Stimulated activated CD8-positive, alpha-beta memory T cell treated with anti-CD3 and anti-CD28 coated beads, Interleukin-15, amount 100 ng/mL, for 24 hours (primary cell): ENCODE data around the gene CELA3A.
"Not testable (repeated sequence)": the region's sequence is repeated elsewhere in the genome, so short reads cannot be mapped to it uniquely, and the experiment has no call there.

Source experiments
- DNase-seq: peaks from one replicate; pipeline ENCODE4 v3.0.0-alpha.2; 2020; ENCODE audit warnings: low read depth

CELA3A gene

DNA sequence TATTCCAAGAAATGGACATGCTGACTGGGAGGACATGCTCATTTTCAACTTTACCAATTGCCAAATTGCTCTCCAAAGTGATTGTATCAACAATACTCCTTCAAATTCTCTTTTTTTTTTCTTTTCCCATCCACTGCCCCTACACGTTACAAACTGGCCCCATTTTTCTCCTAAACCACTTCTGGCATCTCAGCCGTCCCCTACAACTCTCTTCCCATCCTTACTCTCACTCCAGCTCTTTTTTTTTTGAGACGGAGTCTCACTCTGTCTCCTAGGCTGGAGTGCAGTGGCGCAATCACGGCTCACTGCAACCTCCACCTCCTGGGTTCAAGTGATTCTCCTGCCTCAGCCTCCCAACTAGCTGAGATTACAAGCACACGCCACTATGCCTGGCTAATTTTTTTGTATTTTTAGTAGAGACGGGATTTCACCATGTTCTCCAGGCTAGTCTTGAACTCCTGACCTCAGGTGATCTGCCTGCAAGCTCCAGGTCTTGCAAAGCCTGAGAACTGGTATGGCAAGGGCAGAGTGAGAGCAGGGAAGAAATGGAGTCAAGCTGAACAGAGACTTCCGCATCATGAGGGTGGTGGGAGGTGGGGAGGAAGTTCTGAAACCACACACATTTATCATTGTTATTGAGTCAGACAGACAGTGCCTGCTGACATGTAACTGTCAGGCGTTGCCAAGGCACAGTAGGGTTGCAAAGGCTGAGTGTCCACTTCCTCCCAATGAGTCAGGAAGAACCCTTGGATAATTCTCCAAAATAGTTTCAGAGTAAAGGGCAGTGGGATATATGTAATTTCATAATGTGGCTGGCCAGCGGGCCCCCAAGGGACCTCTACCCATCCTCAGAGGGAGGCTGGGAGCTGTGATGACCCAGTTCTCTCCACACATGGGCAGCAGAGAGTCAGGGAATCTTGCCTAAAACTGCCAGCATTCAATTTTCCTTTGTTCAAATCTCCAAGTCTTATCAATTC, 17.4 kb downstream of the CELA3A start:
- DNase-seq, result no peak

DNA sequence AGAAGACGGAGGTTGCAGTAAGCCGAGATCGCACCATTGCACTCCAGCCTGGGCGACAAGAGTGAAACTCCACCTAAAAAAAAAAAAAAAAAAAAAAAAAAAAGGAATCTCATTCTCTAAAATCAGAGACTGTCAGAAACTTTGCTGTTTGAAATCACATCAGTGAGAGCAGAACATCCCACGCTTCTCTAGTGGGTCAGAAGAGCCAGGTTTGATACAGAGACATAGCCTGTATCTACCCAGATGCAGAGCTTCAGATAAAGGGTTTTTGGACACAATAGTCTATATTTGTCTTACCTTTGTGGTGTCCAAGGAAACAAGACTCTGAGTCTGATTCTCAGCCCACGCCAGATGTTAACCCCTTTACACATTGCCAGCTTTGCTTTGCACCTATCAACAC, 19.6 kb downstream of the CELA3A start:
- DNase-seq, result no peak

DNA sequence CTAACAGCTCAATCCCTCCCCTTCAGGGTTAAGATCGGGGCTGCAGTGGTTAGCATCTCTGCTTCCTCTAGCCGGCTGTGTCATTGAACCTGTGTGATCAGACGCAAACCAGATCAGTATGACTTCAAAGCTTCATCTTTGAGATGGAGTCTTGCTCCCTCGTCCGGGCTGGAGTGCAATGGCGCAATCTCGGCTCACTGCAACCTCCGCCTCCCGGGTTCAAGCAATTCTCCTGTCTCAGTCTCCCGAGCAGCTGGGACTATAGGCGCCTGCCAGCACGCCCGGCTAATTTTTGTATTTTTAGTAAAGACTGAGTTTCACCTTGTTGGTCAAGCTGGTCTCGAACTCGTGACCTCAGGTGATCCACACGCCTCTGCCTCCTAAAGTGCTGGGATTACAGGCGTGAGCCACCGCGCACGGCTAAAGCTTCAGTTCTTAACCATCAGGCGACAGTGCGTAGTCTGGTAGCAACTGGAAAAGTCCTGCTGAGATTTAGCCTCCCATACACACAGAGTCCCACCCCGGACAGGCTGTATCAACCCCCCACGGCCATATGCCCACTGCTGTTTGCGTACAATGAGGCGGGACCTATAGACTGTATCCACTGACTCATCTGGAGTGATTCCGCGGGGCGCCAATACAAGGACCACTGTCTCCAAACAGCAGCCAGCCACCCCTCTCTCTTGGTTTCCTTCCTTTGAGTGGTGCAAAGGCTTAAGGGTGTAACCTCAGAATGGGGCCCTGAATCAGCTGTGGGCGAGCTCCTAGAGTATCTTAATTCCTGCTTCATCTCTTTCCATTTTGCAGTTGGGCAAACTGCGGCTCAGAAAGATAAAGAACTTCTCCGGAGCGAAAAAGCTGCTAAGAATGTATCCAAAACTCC, 23.3 kb downstream of the CELA3A start:
- no peak for DNase-seq

GRCh38 chr1:22025368-22026155, 24.1 kb downstream of the CELA3A start:
- DNase-seq, result peak; percentile 68

GRCh38 chr1:22026924-22027289, 25.4 kb downstream of the CELA3A start:
- DNase-seq, result no peak

- DNase-seq, result no peak
Measured at GRCh38 chr1:22030057-22030456, 28.6 kb downstream of the CELA3A start.

DNA sequence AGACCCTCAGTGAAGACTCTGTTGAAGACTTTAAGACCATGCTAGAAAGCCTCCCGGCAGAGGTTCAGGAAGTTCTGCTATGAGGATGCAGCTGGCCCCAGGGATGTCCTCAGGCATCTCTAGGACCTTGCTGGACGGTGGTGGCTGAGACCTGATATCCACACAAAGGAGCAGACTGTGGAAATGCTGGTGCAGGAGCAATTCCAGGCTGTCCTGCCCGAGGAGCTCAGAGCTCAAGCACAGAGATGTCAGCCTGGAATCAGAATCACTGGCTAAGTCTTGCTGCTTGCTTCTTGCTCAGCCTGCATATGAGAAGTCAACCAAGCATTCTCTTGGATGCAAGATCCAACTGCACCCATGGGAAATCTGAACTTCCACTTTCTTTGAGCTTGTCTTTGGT, 29.0 kb downstream of the CELA3A start:
- DNase-seq, result no peak

DNA sequence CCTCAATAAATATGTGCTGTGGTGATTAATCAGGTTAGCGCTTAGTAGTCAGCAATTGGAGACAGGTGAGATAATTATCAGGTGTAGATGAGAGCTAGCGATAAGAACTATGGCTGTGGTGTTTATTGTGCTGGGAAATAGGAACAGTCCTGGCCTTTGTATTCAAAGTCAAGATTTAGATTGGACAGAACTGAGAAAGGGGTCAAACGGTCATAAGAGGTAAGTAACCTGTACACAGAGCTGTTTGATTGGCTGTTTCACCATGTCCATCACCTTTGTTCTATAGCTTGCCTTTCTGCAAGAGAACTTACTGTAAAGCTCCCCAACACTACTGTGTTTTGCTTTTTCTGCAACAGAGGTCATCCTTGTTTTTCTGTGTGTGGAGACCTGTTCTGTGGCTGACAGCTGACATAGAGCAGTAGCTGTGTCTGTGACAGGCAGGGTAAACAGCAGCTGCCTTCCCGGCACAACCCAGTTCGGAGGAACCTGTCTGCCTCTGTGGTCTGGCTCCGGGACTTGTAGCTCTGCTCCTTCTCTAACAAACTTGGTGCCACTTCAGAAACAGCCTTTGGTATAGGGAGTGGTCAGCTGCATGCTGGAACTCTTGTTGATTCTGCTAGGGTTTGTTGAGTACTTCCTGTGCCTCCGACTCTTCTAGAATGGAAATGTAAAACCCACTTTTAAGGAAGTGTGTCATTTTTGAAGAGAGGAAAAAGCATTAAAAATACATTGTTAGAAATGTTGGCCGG, 29.9 kb downstream of the CELA3A start:
- no peak for DNase-seq

DNA sequence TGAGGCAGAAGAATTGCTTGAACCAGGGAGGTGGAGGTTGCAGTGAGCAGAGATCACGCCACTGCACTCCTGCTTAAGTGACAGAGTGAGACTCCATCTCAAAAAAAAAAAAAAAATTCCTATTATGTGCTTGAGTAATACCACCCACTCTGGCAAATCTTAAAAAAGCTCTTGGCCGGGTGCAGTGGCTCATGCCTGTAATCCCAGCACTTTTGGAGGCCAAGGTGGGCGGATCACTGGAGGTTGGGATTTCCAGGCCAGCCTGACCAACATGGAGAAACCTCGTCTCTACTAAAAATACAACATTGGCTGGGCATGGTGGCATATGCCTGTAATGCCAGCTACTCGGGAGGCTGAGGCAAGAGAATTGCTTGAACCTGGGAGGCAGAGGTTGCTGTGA, 33.4 kb downstream of the CELA3A start:
- DNase-seq, result not testable (repeated sequence)

- DNase-seq, result no peak
Measured at GRCh38 chr1:22037520-22037919, 36.1 kb downstream of the CELA3A start.

- no peak for DNase-seq
Measured at GRCh38 chr1:22038036-22038435, 36.6 kb downstream of the CELA3A start.

- DNase-seq, result peak; percentile 40
Measured at GRCh38 chr1:22039594-22040285, 38.3 kb downstream of the CELA3A start.

DNA sequence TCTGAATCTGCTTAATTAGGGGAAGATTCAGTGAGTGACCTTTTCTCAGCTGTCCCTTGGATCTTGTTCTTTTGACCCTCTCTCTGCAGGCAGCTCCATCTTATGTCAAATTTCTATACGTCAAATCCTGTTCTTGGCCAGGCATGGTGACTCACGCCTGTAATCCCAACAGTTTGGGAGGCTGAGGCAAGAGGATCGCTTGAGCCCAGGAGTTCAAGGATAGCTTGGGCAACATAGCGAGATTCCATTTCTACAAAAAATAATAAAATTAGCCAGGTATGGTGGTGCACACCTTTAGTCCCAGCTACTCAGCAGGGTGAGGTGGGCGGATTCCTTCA, 38.8 kb downstream of the CELA3A start:
- no peak for DNase-seq

- no peak for DNase-seq
Measured at GRCh38 chr1:22041505-22041904, 40.0 kb downstream of the CELA3A start.

- no peak for DNase-seq
Measured at GRCh38 chr1:22043198-22043769, 41.8 kb downstream of the CELA3A start.

DNA sequence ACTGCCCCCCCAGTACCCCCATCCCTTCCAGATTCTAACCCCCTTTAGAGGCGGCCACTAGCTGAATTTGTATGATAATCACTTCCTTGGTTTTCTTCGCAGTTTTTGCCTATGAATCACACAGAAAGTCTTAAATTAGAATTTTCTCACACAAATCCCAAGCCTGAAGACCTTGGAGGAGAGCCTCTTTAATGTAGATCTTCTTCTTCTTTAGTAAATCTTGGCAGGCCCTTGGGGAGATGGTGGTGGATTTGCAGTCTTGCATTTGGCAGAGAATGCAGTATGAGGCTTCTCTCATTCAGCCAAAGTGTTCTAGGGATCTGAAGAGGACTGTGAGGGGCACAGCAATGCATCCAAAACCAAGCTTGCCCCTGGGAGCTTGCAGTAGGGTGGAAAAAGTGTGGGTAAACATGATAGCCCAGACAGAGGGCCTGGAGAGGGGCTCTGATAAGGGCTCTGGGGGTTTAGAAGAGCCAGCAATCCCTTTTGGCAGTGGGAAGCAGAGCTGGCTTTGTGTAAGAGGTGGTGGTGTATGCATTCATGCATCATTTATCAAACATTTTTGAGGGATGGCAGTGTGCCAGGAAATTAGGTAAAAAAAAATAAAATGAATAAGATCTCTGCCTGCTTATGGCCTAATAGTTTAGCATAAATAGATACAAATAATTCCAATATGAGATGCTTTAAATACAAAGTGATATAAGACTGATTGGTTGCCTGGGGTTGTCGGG, 43.4 kb downstream of the CELA3A start:
- DNase-seq, result no peak

DNA sequence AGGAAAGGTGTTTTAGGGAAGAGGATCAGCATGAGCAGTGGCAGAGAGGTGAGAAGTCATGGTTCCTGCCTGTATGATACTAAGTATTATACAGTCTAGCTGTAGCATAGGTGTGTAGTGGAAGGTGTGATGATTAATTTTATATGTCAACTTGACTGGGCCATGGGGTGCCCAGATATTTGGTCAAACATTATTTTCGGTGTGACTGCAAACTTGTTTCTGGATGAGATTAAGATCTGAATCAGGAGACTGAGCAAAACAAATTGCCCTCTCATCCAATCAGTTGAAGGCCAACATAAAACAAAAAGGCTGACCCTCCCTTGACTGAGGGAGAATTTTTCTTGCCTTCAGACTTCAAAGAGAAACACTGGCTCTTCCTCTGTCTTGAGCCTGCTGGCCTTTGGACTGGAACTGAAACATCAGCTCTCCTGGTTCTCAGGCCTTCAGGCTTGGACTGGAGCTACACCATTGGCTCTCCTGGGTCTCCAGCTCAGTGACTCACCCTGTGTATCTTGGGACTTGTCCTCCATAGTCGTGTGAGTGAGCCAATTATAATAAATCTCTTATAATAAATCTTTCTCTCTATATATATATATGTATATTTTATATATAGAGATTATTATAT, 44.3 kb downstream of the CELA3A start:
- no peak for DNase-seq

DNA sequence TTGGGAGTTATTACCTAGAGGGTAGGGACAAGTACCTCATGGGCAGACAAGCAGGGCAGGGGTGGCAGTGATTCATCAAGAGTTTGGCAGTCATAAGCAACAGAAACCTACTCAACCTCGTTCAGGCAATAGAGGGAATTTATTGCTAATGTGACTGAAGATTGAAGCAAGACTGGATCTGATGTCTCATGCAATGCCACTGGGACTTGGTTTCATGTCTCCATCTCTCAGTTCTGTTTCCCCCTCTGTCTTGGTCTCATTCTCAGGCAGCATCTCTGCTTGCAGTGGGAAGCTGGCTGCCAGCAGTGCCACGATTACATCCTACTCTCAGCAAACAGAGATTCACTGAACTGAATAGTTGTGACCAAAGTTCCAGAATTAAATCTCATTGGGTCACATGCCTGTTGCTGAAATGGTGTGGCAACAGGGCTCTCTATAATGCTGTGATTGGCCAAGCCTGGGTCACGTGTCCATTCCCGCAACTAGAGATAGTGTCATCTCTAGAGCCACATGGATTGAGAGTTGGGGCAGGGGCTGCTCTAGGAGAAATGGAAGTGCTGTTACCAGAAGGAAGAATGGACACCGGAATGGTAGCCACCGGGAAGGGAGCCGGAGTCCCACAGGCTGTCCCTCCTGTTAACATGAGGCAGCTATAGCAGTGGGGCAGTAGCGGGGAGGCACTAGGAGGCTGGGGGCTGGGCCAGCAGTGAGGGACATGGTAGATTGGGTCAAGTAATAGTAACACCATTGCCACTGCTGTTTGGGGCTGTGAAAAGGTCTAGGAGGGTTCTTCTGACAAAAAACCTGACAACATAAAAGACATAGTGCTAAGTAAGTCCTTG, 47.1 kb downstream of the CELA3A start:
- no peak for DNase-seq
